Smooth muscle cell of the brain vasculature (primary cell): ENCODE measurements around the gene CCDC33.
A peak's percentile ranks its signal among the peaks of the same experiment; 100 is the strongest.

ENCODE experiments used
- DNase-seq: peaks from one replicate; pipeline ENCODE4 v3.0.0-alpha.2; 2012; ENCODE audit warnings: low read depth, low spot score

Gene CCDC33

DNA sequence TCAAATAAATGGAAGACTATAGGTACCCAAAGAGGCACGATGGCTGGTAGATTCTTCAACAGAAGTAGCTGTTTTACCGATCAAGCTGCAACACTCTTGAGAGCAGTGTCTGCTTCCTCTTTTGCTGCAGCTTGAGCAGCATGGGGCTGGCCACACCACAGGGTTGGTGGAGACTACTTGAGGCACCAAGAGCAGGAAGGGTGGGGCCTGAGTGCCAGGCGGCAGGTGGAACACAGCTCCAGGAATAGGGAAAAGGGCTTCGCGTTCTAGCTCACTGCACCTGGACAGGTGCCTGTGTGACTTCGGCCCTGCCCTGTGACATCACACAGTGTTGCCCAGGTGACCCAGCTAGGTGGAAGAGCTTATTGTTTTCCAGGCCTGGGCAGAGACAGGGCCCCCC, at the start of gene CCDC33:
CCDC33 (plus strand) TSS at position 365 of the 400 bp plus-strand sequence. CDS start 394 bp downstream, outside the sequence.
- DNase-seq, result no peak

DNA sequence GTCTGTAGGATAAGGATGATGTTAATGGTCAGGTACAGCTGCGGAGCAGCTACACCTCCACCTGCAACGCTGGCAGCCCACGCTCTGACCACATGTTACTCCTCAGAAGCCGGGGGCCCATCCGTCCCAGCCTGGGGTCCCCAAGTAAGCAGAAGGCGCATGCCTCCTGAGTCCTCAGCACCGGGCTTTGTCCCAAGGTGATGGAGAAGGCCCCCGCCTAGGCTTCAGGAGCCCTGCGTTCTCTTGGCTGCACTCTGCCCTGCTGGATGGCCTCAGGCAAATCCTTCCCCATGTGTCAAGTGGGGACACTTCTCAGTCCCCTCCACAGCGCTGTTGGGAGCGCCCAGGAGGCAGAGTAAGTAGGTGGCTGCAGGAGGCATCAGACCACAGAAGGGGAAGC, 47.9 kb upstream of the CCDC33 start:
- no peak for DNase-seq

DNA sequence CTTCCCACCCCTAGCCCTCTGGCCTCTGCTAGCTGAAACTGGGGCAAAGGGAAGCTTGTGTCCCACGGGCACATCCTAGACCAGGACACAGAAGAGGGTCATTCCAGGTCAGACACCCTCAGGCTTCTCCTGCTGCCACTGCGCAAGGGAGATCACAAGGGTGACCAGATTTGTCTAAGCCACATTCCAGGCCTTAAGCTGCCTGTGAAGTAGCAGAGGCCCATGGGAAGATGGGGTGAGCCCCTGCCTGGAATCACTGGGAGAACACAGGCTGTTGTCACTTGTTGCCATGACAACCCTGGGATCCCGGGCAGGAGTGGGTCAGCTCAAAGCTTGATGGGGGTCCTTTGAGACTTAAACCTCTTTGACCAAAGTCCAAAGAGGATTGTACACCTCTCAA, 44.3 kb upstream of the CCDC33 start:
- no peak for DNase-seq

DNA sequence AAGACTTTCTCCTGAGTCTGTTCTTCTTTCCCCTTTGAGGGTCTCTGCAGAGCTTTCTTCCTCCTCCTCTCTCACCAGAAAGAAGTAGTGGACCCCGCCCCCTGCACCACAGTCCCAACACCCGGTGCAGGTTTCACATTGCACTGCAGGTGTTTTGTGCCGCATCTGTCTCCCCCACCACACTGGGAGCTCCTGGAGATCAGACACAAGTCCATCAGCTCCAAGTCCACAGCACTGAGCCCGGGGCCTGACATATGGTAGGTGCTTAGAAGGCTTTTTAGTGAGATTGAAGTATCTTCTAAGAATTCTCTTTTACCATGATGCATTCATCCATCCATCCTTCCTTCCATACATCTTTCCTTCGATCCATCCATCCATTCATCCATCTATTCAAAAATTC, 43.4 kb upstream of the CCDC33 start:
- DNase-seq, result no peak

DNA sequence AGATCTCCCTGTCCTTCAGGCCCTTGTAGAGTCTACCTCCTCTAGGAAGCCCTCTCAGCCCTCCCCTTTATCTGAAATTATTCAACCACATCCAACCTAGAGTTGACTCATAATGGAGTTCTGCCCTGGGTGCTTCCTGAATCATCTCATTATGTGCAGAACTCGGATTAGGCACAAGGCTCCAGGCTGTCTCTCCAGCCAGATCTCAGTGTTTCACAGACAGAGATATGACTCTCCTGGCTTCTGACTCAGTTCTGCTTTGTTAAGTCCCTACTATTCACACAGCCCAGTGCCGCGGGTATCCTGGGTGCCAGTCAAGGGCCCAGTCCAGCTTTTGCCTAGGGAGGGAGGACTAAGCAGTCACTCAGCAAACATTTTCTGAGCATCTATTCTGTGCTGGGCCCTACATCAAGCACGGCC, 42.8 kb upstream of the CCDC33 start:
- no peak for DNase-seq

DNA sequence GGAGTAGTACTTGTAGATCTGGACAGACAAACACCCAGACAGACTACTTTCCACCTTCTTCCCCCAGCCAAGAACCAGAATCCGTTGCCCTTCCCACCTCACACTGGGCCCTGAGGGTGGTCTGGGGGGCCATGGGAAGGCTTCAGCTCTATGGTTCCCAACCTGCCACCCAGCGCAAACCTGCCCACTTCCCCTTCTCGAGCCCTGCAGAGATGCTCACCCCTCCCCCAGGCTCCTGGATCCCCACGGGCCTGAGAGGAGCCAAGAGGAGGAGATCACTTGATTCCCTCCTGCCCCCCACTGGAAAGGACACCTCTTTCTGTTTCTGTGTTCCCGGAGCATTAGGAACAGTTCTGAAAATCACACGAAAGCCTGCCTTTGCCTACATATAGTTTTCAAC, 42.2 kb upstream of the CCDC33 start:
- DNase-seq, result no peak

DNA sequence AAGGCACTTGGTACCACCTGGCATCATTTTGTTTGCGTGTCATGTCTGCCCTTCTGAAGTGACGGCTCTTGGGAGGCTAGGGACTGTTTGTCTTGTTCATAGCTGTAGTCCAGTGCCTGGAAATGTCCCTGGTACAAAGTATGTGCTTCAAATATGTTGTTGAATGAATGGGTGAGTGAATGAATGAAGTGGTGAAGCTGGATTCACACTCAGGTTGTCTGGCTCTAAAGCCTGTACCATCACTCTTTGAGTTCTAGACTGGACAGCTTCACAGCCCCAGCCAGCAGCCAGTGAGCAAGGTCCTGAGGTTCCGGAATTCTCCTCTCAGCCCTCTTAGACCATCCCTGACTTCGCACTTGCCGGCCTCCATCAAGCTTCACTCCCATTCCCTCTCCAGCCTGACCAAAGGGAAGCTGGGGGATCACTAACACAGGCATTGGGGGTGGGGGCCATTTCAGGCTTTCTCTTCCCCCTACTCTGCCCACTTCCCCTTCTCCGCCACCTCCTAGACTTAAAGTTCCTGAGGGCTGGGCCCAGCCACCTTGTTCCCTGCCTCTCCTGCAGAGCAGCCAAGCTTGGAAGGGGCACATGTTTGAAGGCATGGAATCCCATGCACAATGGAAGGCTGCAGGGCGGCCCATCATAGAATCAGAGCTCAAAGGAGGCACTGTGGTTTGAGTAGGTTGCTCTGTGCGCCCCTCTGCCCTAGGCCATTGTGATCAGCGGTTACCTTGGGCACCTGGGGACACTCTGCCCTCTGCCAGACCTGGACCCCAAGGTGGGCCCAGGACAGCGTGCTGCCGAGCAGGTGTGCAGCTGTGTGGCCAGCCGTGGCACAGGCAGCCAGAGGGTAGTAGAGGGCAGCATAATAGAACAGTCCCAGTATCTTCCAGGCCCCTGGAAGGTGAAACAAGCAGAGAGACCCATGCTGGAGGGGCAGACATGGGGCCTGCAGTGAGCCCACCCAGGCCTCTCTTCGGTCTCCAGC, 41.3 kb upstream of the CCDC33 start:
- DNase-seq, result no peak

DNA sequence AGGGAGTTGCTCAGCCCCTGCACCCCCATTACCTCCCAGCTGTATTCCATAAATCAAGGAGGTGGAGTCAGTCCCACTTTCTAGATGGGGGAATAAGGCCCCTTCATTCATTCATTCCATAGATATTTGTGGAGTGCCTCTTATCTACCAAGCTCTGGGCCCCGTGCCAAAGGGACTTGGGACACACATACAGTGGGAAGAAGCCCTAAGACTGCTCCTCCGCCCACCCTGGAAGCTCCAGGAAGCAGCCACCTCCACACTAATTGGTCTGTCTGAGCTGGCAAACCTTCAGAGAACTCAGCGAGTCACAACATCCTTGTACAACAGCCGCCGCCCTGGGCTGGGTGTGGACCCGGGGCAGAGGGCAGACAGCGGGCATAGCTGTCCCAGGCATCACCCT, 40.0 kb upstream of the CCDC33 start:
- no peak for DNase-seq

DNA sequence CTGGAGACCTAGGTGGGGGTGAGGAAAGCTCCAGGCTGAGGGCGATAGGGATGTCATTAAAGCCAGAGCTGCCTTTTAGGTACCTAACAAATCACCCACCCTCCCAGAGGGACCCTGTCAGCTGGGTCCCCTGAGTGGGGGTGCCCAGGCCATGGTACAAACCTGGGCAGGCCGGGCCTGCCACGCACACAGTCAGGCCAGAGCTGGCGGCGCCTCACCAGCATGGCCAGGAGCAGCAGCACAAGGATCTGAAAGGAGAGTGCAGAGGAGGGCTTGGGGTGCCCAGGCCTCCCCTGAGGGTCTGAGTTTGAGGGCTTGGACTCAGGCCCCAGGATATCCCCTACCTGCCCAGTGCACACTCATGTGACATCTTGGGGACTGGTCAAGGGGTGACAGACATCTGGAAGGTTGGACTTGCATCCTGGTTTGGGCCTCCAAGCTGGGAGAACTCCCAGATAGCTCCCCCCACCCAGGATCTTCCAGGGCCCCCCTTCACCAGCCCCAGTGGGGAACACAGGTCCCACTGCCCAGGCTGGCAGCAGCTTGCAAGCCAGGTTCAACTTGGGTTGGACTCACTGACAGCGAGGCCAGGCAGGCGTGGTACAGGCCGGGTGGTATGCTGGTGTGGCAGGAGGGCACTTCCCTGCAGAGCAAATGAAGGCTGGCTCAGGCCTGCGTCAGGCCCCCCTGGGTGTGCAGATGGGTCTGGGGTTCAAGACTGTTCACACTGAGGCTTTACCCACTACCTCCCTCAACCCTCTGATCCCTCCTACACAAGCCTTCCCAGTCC, 38.8 kb upstream of the CCDC33 start:
- no peak for DNase-seq

DNA sequence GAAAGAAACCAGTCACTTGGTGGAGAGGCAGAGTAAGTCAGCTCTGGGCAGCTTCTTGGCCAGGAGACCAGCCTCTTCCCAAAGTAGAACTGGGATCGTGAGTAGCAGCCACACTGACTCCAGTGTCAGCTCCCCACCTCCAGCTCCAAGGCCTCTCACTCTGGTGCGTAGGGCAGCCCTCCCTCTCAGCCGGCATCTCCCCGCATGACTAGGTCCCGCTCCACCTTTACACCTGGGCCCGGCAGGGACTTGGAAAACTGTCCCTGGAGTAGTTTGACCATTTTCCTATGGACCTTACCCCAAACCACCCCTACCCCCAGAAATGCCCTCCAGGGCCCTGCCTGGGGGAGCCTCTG, 36.9 kb upstream of the CCDC33 start:
- DNase-seq, result no peak

DNA sequence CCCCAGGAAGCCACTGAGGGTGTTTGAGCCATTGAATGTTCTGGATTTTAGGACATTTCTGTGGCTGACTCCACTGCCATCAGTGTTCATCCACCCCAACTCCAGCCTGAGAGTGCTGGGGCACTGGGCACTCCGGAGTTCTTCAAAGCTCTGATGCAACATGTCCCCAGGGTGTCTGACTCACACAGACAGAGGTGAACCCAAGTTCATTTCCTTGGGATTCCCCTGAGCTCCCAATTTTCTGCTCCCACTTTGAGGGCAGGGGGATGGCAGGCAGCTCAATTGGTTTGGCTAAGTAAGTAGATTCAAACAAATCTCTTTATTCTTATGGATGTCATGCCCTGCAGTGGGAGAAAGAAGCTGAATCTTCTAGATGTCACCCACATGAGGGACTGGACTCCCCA, 35.7 kb upstream of the CCDC33 start:
- DNase-seq, result peak; percentile 81

DNA sequence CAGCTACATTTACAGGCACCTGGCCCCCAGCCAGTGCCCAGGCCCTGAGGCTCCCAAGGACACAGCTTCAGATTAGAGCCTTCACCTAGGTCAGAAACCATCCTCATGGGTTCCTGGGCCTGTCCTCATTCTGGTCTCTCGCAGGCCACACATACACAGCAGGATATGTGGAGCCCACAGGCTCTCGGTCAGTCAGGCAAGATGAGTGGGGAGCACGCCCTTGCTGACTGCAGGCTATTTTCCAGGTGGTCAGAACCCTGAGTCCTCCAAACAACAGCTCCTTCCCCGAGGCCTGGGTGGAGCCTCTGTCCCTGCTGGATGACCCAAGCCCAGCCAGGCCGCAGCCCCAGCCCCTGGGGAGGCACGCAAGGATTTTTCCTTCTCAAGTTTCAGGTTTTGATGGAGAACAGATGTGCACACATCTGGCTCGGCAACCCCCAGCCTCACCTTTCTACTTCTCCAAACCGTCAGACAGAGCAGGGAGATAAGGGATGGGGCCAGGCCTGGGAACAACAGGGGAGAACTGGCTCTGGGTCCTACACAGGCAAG, 35.2 kb upstream of the CCDC33 start:
- peak; percentile 83 for DNase-seq

DNA sequence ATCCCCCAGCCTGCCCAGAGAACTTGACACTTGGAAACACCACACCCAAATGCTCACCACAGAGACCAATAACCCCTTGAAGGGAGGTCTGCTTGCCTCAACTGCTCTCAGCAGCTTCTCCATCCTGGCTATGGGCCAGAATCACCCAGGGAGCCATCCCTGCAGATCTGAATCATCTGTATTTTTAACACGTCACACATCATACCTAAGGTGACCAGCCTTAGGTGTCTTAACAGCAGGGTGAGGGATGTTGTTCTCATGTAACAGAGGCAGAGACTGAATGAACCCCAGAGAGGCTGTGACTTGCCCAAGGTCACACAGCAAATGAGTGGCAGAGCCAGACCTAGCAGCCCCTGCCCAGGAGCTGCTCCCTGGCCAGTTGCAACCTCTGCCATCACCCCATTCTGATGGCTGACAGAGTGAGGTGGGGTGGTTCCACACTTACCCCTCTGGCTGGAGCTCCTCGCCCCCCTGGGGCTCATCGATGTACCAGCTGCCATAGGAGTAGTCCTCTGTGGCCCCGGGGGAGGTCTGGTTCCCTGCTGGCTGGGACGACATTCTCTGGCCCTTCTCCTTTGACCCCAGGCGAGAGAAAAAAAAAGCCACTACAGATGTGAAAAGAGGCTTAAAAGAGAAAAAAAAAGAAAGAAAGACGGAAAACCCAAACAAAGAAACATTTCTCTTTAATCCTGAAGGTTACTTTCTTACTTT, 34.3 kb upstream of the CCDC33 start:
- peak; percentile 95 for DNase-seq

DNA sequence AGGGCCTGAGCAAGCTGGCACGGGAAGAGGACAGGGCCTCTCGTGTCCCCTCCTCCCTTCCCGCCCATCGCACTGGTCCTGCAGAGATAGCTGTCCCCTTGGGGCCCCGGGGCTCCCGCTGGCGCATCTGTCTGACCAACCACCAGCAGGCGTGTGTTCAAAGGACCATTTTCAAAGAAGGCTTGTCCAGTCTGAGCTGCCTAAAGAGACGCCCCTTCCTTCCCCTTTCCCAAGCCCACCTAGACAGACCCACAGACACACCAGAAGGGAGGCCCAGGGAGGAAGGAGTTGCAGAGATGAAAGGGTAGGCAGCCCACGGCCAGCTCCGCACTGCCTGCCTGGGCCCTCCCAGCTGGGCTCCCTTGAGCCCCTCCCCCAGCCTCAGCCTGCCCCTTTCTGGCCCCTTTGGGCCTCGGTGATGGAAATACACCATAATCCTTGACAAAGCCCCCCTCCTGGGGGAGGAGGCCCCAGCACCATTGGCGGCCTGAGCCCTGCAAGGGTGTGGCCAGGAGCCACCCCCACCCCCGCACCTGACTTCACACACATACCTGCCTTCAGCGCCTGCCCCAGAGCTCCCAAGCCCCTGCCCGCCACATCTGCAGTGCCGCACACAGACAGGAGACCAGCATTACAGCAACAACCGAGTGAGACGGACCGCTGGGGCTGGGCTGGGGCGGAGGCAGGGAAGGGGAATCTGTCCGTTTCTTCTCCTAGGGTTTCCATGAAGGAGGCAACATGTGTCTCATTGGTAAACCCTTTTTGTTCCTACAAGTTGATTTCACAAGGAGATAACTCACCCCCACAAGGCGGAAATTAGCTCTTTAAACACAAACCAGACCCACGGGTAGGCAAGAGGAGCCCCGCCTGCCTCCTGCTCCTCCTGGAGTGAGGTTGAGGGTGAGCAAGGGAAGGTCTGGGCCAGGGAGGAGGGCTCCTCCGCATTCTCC, 33.4 kb upstream of the CCDC33 start, which contains the start of gene STRA6:
STRA6 (minus strand) TSS at position 336 of the 950 bp plus-strand sequence. CDS start 520 bp downstream, outside the sequence.
- no peak for DNase-seq

DNA sequence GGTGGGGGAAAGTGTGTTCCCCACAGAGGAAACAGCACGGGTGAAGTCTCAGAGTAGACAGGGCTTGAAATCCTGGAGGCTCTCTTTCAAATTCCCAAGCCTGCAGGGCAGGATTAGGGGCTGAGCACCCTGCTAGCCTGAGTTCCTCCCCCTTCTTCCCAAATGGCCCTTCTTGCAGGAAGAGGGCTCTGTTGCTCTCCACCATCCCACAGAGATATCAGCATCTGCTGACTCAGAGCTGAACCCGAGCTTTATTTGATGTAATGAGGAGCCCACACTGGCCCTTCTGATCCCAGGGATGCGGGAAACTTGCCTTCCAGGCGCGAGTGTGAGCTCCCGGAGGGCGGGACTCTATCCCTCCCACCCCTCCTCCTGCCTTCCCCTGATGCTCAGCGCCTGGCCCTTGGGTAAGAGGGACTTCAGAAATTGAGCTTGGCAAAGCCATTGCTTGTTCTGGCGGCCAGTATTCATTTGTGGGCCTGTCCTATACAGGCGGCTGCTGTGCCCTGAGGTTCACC, 32.2 kb upstream of the CCDC33 start:
- peak; percentile 78 for DNase-seq

DNA sequence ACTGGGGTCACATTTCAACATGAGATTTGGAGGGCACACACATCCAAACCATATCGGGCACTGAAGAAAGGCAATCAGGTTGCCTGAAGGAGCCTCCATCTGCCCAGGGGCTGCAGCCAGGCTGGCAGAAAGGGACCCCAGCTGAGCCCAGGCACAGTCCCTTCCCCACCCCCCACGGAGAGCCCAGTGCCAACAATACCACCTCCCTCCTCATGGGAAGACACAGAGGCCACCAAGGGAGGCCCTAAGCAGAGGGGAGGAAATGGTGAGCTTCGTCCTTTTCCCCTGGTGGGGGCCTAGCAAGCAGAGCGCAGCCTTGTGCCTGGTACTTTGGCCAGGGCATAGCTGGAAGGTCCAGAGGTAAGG, 30.6 kb upstream of the CCDC33 start:
- no peak for DNase-seq

DNA sequence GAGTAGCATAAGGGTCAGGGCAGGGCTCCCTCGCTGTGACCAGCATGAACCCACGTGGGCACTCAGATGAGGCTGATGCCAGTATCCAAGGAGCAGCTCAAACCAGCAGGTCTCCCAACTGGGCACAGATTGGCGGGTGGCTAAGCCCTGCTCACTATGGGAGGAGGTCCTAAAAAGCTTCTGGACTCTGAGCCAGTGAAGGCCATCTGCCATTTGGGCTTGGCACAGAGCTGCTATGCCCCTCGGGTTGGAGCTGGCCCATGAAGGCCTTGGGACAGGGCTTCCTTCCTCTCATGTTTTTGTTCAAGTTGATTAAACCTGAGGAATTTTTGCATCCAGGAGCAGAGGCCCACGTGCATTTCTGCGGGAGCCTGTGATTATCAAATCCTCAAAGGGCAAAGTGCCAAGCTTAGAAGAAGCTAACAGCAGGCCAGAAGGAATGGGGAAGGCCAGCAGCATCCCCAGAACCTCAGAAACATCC, 29.3 kb upstream of the CCDC33 start:
- DNase-seq, result no peak

DNA sequence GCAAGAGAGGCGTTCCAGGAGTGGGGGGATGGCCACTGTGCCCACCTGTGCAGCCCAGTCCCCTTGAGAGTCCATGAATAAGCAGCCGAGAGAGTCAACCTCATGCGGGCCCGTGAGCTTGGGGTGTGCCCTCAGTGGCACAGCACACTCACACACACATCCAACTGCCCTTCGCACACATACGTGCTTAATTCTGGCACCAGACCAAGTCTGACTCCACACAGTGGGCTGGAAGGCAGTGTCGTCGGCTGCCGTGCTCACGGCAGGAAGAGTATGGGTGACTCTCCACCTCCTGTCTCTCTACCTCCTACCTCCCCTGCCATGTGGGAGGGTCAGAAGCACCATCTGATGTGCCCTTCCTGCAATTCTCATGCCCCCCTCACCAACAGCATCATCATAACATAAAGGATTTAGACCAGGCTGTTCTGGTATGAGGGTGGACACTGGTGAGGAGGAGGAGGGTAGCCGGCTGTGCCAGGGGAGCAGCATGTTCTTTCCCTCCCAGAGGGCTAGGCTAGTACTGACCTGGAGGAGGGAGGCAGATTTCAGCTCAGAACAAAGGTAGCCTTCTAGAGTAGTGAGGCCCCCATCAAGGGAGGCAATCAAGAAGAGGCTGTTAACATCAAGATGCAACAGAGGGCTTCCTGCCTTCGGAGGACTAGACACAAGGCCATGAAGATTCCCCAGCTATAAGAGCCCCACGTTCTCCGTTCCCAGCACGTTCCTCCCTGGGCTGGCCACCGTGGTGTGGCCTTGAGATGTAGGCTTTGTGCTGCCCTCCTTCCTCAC, 28.3 kb upstream of the CCDC33 start:
- DNase-seq, result no peak

DNA sequence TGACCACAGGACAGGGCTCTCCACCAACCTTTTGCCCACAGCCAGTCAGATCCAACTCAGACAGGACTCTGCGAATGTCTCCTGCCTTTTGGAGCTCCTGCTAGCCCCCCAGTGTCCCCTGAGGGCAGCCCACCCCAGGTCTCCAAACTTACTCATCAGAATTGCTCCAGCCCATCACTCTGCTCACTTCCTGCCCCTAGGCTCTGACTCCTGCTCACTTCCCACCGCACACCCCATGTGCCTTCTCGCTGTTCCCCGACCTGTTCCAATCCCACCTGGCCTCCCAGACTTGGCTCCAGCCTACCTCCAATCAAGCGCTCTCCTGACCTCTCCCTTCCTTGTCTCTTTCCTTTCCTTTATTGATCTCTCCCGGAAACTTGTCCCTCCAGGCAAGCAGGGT, 27.6 kb upstream of the CCDC33 start:
- DNase-seq, result no peak
